Smooth muscle cell (in vitro differentiated cells): ENCODE data around the gene PRCP. TPM values are rescaled to one million over a fixed set of nuclear protein-coding genes. Genes with fewer than 3 reads are reported as not detected.

Source experiments
- DNase-seq: peaks from one replicate; lab custom pipeline; 2025; ENCODE audit not compliant: unreplicated experiment; lab: John Stamatoyannopoulos, UW
- H2AFZ ChIP-seq: fragments of 200-600 bp; sonication (generic); 2 replicates; pipeline ENCODE4 v1.6.0; 2016; ENCODE audit warnings: antibody characterized with exemption, low read depth, mild to moderate bottlenecking
- H3F3A ChIP-seq: fragments of 200-600 bp; sonication (generic); 2 replicates; pipeline ENCODE4 v1.6.0; 2017; ENCODE audit warnings: antibody characterized with exemption, low read depth
- H3K27ac ChIP-seq: fragments of 200-600 bp; sonication (generic); 2 replicates; pipeline ENCODE4 v1.5.1; 2016; ENCODE audit warnings: low read depth, mild to moderate bottlenecking
- H3K27me3 ChIP-seq: fragments of 200-600 bp; sonication (generic); 2 replicates; pipeline ENCODE4 v1.6.1; 2016; ENCODE audit warnings: low read depth, mild to moderate bottlenecking
- H3K36me3 ChIP-seq: fragments of 200-600 bp; sonication (generic); 2 replicates; pipeline ENCODE4 v1.5.1; 2016; ENCODE audit warnings: low read depth
- H3K4me1 ChIP-seq: fragments of 200-600 bp; sonication (generic); 2 replicates; pipeline ENCODE4 v1.5.1; 2016; ENCODE audit warnings: low read depth
- H3K4me2 ChIP-seq: fragments of 200-600 bp; sonication (generic); 2 replicates; pipeline ENCODE4 v1.6.0; 2016; ENCODE audit warnings: mild to moderate bottlenecking
- H3K4me3 ChIP-seq: fragments of 200-600 bp; sonication (generic); 2 replicates; pipeline ENCODE4 v1.5.1; 2016; ENCODE audit warnings: mild to moderate bottlenecking
- H3K79me2 ChIP-seq: fragments of 200-600 bp; sonication (generic); 2 replicates; pipeline ENCODE4 v1.6.0; 2016; ENCODE audit warnings: low read depth, mild to moderate bottlenecking
- H3K9ac ChIP-seq: fragments of 200-600 bp; sonication (generic); 2 replicates; pipeline ENCODE4 v1.6.0; 2016; ENCODE audit warnings: low read depth
- H3K9me3 ChIP-seq: fragments of 200-600 bp; sonication (generic); replicated peaks from 2 replicates; pipeline ENCODE4 v1.5.1; 2016; ENCODE audit warnings: low read depth
- H4K20me1 ChIP-seq: fragments of 200-600 bp; sonication (generic); 2 replicates; pipeline ENCODE4 v1.6.0; 2016; ENCODE audit warnings: low read depth
- WGBS: methylation state at CpG from one replicate; pipeline ENCODE4 v1.1.7; 2016; ENCODE audit warnings: low lambda C conversion rate; 5-methylcytosine and 5-hydroxymethylcytosine counted together
- polyA plus RNA-seq: library from polyadenylated mRNA; unstranded; fragments of >200 nt; fragmentation: Nextera tagmentation; extraction: Ambion mirVana; gene quantifications from 2 replicates; pipeline ENCODE4 v1.2.1, GENCODE V29; 2016
- total RNA-seq: library from RNA; depleted of rRNA; stranded (reverse); fragments of >200 nt; gene quantifications from 2 replicates; pipeline ENCODE4 v1.2.3, GENCODE V29; 2014
- TF ChIP-seq, protein P1 (sequence below): fragments of 200-600 bp; sonication (generic); IDR thresholded peaks from 2 replicates; pipeline ENCODE4 v1.5.1; 2017; ENCODE audit warnings: borderline replicate concordance, mild to moderate bottlenecking, antibody characterized with exemption; ENCODE audit not compliant: insufficient read depth, poor library complexity, severe bottlenecking

The PRCP gene
- total and polyA plus RNA-seq, 2 experiments from 2014 or later = 78.8 to 84.0 TPM

- Histone ChIP-seq H3K79me2 (no peaks in the 10 kb centered on the region), H3K27ac (no peak overlapping the region), H3K9ac (no peak overlapping the region), H3K27me3 (no peaks in the 10 kb centered on the region), H3K4me1 (peaks cover 5% of the 10 kb centered on the region), H2AFZ (no peak overlapping the region), H3K4me3 (no peak overlapping the region), H3K4me2 (no peak overlapping the region), H4K20me1 (no peaks in the 10 kb centered on the region), H3F3A (no peaks in the 10 kb centered on the region), H3K36me3 (no peaks in the 10 kb centered on the region), H3K9me3 (no peaks in the 10 kb centered on the region)
- 86% methylated on average over 2 of the region's 2 CpGs for WGBS
- TF ChIP-seq, protein P1, sequence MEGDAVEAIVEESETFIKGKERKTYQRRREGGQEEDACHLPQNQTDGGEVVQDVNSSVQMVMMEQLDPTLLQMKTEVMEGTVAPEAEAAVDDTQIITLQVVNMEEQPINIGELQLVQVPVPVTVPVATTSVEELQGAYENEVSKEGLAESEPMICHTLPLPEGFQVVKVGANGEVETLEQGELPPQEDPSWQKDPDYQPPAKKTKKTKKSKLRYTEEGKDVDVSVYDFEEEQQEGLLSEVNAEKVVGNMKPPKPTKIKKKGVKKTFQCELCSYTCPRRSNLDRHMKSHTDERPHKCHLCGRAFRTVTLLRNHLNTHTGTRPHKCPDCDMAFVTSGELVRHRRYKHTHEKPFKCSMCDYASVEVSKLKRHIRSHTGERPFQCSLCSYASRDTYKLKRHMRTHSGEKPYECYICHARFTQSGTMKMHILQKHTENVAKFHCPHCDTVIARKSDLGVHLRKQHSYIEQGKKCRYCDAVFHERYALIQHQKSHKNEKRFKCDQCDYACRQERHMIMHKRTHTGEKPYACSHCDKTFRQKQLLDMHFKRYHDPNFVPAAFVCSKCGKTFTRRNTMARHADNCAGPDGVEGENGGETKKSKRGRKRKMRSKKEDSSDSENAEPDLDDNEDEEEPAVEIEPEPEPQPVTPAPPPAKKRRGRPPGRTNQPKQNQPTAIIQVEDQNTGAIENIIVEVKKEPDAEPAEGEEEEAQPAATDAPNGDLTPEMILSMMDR = no peak
- no peak for DNase-seq
These were observed 28.6 kb downstream of the PRCP start for GRCh38 chr11:82871646-82872045.

DNA sequence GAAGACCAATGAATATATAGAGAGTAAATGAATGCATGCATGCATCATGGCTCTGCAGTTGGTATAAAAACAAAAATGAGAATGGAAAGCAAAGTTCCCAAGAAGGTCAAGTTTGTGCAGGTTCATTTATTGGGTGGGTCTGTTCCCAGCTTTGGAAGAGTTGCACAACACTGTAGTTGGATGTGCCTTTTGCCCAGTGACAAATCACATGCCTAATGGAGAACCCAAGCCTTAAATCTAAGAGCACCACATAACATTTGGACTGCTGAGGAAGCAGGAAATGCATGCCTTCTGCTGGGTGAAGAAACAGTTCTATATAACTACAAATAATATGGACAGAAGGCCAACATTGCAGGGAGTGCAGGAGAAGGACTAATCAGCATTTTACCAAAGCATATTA is 30.6 kb downstream of the PRCP start:
- Histone ChIP-seq H3K4me3 (no peak overlapping the region), H3K9ac (no peak overlapping the region), H4K20me1 (no peaks in the 10 kb centered on the region), H3K4me1 (peaks cover under 1% of the 10 kb centered on the region), H3K27ac (no peak overlapping the region), H3K79me2 (no peaks in the 10 kb centered on the region), H3F3A (no peaks in the 10 kb centered on the region), H3K4me2 (no peak overlapping the region), H3K36me3 (no peaks in the 10 kb centered on the region), H3K27me3 (no peaks in the 10 kb centered on the region), H3K9me3 (no peaks in the 10 kb centered on the region), H2AFZ (no peak overlapping the region)
- TF ChIP-seq, protein P1 = no peak
- DNase-seq = no peak

DNA sequence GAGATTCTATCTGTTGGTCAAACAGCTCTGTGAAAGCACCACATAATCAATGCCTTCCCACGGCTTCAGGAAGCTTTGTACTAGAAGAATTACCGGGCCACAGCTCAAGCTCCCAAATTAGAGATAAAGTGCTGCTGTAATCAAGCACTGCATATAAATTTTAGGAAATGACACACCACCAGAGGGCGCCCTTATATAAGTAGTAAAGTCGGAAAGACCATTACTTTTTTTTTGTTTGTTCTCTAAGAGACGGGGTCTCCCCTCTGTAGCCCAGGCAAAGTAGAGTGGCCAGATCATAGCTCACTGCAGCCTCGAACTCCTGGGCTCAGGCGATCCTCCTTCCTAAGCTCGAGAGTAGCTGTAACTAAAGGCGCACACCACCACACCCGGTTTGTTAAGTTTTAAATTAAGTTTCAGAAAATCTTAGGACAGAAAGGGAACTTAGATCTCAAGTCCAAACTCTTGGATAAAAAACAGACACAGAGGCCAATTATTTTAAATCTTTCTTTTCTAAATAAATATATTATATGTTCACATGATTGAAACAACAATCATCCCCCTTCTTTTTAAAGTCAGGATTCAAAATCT is 32.6 kb downstream of the PRCP start:
- Histone ChIP-seq H2AFZ (peak overlapping the region; percentile 79), H3K4me1 (no peaks in the 10 kb centered on the region), H3K79me2 (no peaks in the 10 kb centered on the region), H3F3A (no peaks in the 10 kb centered on the region), H3K27me3 (no peaks in the 10 kb centered on the region), H4K20me1 (peaks cover 7% of the 10 kb centered on the region), H3K9ac (no peak overlapping the region), H3K9me3 (no peaks in the 10 kb centered on the region), H3K36me3 (no peaks in the 10 kb centered on the region), H3K4me2 (peak overlapping the region; percentile 87), H3K4me3 (peak overlapping the region; percentile 36), H3K27ac (no peak overlapping the region)
- TF ChIP-seq, protein P1 = peak; percentile 81
- DNase-seq = peak; percentile 13
- 19% methylated on average over 10 of the region's 10 CpGs for WGBS

DNA sequence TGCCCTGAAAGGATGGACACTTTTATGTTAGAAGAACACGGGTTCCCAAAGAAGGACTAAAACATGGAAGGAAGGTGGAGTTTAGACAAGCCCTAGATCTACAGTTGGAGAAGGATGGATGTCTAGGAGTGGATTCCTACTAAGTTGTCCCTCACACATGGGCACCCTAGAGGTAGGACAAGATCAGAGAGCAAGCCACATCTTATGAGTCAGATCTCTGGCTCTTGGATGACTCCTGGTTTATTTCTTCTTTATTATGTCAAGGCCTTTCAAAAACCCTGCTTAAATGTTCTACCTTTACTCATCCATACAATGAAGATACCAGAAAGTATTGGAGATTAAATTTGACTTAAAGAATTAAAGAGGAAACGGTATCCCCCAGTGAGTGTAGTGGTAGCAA is 34.4 kb downstream of the PRCP start:
- TF ChIP-seq, protein P1 = no peak
- H3K4me1 ChIP-seq = no peaks in the 10 kb centered on the region
- no peaks in the 10 kb centered on the region for H3K9me3 ChIP-seq
- H3K4me3 ChIP-seq = no peak overlapping the region
- H3K27me3 ChIP-seq = no peaks in the 10 kb centered on the region
- peaks cover 7% of the 10 kb centered on the region for H4K20me1 ChIP-seq
- no peaks in the 10 kb centered on the region for H3F3A ChIP-seq
- no peaks in the 10 kb centered on the region for H3K79me2 ChIP-seq
- DNase-seq = no peak
- 71% methylated on average over 2 of the region's 2 CpGs for WGBS
- no peak overlapping the region for H3K9ac ChIP-seq
- H2AFZ ChIP-seq = no peak overlapping the region
- no peak overlapping the region for H3K27ac ChIP-seq
- no peak overlapping the region for H3K4me2 ChIP-seq
- H3K36me3 ChIP-seq = no peaks in the 10 kb centered on the region
